H1 (cell line): Measurements from ENCODE around the gene DTL. TPM values are rescaled to one million over a fixed set of nuclear protein-coding genes. Genes with fewer than 3 reads are reported as not detected.

Experiments
- CBX8 ChIP-seq: fragments of 300-800, 300-1000 bp; sonication (generic); IDR thresholded peaks from 2 replicates; pipeline ENCODE4 v1.7.1; 2016; ENCODE audit warnings: low read depth, low read length, borderline replicate concordance
- GABPA ChIP-seq: IDR thresholded peaks from 2 replicates; pipeline ENCODE4 v1.6.1; 2011; ENCODE audit warnings: mild to moderate bottlenecking, low read length, moderate library complexity, borderline replicate concordance; ENCODE audit not compliant: insufficient read depth
- JUN ChIP-seq: IDR thresholded peaks from 2 replicates; pipeline ENCODE4 v1.6.1; 2011; ENCODE audit warnings: low read depth, mild to moderate bottlenecking, improper control_type of control experiment, low read length
- KDM1A ChIP-seq: fragments of 200-600, 300-600 bp; sonication (generic); IDR thresholded peaks from 2 replicates; pipeline ENCODE4 v1.7.1; 2016; ENCODE audit warnings: mild to moderate bottlenecking, low read length, borderline replicate concordance
- NANOG ChIP-seq: IDR thresholded peaks from 2 replicates; pipeline ENCODE4 v1.6.1; 2011; ENCODE audit warnings: low read length, low read depth, mild to moderate bottlenecking, inconsistent platforms; ENCODE audit not compliant: insufficient read depth, poor library complexity, severe bottlenecking
- POU5F1 ChIP-seq: IDR thresholded peaks from 2 replicates; pipeline ENCODE4 v1.6.1; 2011; ENCODE audit warnings: low read depth, mild to moderate bottlenecking, low read length, moderate library complexity
- TBP ChIP-seq: IDR thresholded peaks from 2 replicates; pipeline ENCODE4 v1.6.1; 2011; ENCODE audit warnings: low read depth, low read length, improper control_type of control experiment
- ZNF274 ChIP-seq: IDR thresholded peaks from 2 replicates; pipeline ENCODE4 v1.7.0; 2012; ENCODE audit warnings: low read length, borderline replicate concordance; ENCODE audit errors: extremely low read depth
- polyA plus RNA-seq, 7 experiments: library from polyadenylated mRNA; depleted of rRNA in 3 of 7; stranded (reverse) in 5 of 7; unstranded in 2 of 7; fragments of >200 nt in 5 of 7; fragments of 200-250 nt in 2 of 7; gene quantifications; 1 replicate in 5 of 7; 2 replicates in 1 of 7; 4 replicates in 1 of 7; pipeline versions ENCODE4 v1.2.1 to v1.2.3, GENCODE V29; 2011 to 2013; ENCODE audit warnings: missing spikeins in 2 of 7, mixed read lengths in 2 of 7
- total RNA-seq: library from RNA; stranded (reverse); fragmentation: NEBNext Ultra II Directional; extraction: Animal tissue kit (Norgen Biotek cat#: 25700); gene quantifications from 2 replicates; pipeline ENCODE4 v1.2.1, GENCODE V29; 2021

Gene DTL
- total and polyA plus RNA-seq, 2 of the 8 experiments (the other 6 are each of a cell fraction or from before 2014, with no cell fraction given), result 36.0 to 46.9 TPM

DNA sequence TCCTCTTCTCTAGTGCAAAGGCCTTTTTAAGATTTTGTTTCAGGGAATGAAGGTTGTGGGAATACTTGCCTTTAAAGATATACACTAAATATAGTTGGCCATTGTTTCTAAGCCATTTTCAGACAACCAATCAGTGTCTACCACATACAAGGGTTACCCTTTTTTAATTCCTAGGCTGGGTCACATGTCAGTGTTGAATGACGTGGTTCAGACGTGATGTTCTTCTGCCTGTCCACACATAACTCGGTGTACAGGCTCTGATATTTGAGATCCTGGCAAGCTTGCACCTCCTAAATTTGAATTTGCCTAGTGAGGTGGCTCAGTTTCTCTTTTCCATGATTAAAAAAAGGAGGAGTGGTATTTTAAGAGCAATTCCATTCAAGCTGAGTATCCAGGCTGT, 38.8 kb downstream of the DTL start (continued):
- no peak for TF ChIP-seq GABPA
- no peak for TF ChIP-seq NANOG
- no peak for TF ChIP-seq TBP
- no peak for TF ChIP-seq KDM1A
- no peak for TF ChIP-seq ZNF274
- no peak for TF ChIP-seq JUN
- no peak for TF ChIP-seq POU5F1
- no peak for TF ChIP-seq CBX8
